Peyer's patch (tissue), 4 donors: ENCODE data around the gene TRIM38.

Experiments
- POLR2A ChIP-seq, 2 donors: fragments of 450-650 bp; IDR thresholded peaks; one replicate each; pipeline ENCODE4 v1.5.1; 2017; ENCODE audit warnings: antibody characterized with exemption in 2 of 2, mild to moderate bottlenecking in 2 of 2, moderate library complexity in 2 of 2
- TF ChIP-seq, protein P1 (sequence below), 6 experiments: fragments of 450-650 bp in 4 of 6; fragments of 200-600 bp in 2 of 6; sonication (generic) in 1 of 6; IDR thresholded peaks; one replicate each; pipeline ENCODE4 v1.5.1; 2017 to 2019; ENCODE audit warnings: antibody characterized with exemption in 6 of 6, mild to moderate bottlenecking in 3 of 6, moderate library complexity in 1 of 6

DNA sequence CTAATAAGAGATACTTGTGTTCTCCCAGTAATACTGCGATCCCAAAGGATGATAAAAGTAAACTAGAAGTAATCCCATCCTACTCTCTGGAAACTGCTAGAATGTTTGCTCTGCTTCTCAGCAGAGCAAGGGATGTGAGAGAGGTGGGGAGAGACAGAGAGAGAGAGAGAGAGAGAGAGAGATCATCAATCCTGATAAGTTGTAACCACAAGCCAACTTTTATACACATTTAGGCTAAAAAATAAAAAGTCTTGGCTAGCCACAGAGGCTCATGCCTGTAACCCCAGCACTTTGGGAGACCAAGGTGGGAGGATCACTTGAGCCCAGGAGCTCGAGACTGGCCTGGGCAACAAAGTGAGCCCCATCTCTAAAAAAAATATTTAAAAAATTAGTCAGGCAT is 16.0 kb upstream of the TRIM38 start:
- TF ChIP-seq, protein P1, sequence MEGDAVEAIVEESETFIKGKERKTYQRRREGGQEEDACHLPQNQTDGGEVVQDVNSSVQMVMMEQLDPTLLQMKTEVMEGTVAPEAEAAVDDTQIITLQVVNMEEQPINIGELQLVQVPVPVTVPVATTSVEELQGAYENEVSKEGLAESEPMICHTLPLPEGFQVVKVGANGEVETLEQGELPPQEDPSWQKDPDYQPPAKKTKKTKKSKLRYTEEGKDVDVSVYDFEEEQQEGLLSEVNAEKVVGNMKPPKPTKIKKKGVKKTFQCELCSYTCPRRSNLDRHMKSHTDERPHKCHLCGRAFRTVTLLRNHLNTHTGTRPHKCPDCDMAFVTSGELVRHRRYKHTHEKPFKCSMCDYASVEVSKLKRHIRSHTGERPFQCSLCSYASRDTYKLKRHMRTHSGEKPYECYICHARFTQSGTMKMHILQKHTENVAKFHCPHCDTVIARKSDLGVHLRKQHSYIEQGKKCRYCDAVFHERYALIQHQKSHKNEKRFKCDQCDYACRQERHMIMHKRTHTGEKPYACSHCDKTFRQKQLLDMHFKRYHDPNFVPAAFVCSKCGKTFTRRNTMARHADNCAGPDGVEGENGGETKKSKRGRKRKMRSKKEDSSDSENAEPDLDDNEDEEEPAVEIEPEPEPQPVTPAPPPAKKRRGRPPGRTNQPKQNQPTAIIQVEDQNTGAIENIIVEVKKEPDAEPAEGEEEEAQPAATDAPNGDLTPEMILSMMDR (IDR thresholded peaks at IDR 0.05), result no peak
- TF ChIP-seq POLR2A (IDR thresholded peaks at IDR 0.05), result no peak
